HG02884 (cell line): ENCODE measurements around the gene TRIP6.
"Not testable (repeated sequence)": the region's sequence is repeated elsewhere in the genome, so short reads cannot be mapped to it uniquely, and the experiment has no call there.

Experiments used
- ATAC-seq: cut with Tn5 transposase; IDR thresholded peaks from one replicate; pipeline ENCODE4 v1.9.1; 2021; ENCODE audit warnings: mild to moderate bottlenecking, moderate library complexity; ENCODE audit not compliant: unreplicated experiment

The TRIP6 gene

GRCh38 chr7:100837099-100837836, 29.9 kb upstream of the TRIP6 start:
- peak; percentile 50 for ATAC-seq

GRCh38 chr7:100839361-100839760, 27.8 kb upstream of the TRIP6 start:
- ATAC-seq, result no peak

DNA sequence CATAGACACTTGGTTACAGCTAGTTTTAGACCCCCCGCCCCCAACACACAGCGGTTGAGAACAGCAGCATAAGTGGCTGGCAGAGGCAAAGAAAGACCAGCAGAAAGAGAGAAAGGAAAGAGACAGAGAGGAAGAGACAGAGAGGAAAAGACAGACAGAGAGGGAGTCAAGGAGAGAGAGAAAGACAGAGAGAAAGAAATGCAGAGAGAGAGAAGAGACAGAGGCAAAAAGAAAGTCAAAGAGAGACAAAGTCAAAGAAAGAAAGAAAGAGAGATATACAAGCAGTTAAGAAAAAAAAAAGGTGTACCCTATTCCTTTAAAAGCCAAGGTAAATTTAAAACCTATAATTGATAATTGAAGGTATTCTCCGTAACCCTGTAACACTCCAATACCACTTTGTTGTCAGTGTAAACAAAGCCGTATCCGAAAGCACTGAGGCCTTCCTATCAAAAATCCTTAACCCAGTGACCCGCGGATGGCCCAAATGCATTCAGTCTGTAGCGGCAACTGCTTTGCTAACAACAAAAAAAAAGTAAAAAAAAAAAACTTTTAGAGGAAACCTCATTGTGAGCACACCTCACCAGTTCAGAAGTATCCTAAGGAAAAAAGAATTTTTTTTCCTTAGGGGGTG, 26.6 kb upstream of the TRIP6 start:
- ATAC-seq, result no peak

- no peak for ATAC-seq
Observed at GRCh38 chr7:100847360-100847759, 19.8 kb upstream of the TRIP6 start.

DNA sequence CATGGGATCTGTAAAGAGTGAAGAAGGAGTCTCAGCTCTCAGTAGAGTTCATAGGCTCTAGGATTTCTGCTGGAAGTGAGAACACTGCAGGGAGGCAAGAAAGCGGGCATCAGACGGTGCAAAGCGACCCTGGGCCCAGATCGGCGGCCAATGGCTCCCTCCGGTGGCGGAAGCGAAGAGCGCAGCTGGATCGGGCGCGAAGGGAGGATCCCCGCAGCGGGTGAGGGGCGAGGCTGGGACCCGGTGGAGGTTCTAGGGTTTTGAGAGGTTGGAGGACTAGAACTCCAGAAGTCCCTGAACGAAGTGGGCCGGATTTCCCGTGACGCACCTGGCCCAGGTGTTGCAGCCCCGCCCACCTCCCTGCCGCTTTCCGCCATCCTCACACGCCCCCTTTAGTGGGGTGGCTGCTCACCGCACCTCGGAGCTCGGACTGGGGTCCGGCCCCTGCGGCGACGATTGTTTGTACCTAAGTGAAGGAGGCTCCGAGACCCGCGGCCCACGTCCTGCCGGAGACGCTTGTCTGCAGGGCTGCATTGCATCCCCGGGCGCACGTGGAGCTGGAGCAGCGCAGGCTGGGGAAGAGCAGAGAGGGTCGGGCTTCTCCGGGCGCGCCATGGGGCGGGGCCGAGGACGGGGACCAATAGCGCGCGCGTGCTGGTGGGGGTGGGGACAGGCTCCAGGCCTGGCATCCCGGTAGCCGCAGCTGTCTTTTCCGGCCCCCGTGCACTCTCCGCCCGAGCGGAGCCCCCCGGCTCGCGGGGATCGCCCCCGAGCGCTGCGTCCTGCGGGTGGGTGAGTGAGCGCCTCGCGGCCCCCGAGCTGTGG, 14.9 kb upstream of the TRIP6 start, which contains the start of gene SLC12A9:
Gene SLC12A9, plus strand, starts transcription at position 666 of the 825 bp plus-strand sequence. CDS start 1,485 bp downstream, outside the sequence.
- peak; percentile 93 for ATAC-seq

- ATAC-seq, result no peak
Observed at GRCh38 chr7:100854146-100854895, 12.9 kb upstream of the TRIP6 start.

DNA sequence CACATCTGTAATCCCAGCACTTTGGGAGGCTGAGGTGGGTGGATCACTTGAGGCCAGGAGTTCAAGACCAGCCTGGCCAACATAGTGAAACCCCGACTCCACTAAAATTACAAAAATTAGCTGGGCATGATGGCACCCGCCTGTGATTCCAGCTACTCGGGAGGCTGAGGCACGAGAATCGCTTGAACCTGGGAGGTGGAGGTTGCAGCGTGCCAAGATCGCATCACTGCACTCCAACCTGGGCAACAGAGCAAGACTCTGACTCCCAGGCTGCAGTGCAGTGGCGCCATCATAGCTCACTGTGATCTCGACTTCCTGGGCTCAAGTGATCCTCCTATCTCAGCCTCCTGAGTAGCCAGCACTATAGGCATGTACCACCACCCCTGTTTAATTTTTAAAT, 12.3 kb upstream of the TRIP6 start:
- not testable (repeated sequence) for ATAC-seq

DNA sequence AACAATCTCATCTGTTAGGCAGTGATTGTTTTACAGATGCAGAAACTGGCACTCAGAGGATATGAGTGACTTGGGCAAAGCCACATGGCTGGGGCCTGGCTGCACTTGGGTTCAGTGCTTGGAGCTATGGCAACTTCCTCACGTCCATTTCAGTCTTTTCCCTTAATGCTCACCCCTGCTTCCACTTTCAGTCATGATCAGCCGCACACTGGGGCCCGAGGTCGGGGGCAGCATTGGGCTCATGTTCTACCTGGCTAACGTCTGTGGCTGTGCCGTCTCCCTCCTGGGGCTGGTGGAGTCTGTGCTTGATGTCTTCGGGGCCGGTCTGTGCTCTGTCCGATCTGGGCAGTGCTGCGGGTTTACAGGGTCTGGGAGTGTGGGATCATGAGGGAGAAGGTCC, 11.7 kb upstream of the TRIP6 start:
- no peak for ATAC-seq

GRCh38 chr7:100856871-100857282, 10.3 kb upstream of the TRIP6 start:
- no peak for ATAC-seq

DNA sequence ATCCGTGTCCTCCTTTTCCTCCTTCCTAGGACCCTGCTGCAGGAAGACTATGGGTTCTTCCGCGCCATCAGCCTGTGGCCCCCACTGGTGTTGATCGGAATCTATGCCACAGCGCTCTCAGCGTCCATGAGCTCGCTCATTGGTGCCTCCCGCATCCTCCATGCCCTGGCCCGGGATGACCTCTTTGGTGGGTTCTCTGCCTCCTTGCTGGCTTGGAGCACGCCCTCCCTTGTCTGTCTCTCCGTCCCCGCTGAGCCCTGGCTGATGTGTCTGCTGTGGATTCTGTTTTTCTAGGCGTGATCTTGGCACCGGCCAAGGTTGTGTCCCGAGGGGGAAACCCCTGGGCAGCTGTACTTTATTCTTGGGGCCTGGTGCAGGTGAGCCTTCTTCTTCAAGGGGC, 7.3 kb upstream of the TRIP6 start:
- ATAC-seq, result no peak

DNA sequence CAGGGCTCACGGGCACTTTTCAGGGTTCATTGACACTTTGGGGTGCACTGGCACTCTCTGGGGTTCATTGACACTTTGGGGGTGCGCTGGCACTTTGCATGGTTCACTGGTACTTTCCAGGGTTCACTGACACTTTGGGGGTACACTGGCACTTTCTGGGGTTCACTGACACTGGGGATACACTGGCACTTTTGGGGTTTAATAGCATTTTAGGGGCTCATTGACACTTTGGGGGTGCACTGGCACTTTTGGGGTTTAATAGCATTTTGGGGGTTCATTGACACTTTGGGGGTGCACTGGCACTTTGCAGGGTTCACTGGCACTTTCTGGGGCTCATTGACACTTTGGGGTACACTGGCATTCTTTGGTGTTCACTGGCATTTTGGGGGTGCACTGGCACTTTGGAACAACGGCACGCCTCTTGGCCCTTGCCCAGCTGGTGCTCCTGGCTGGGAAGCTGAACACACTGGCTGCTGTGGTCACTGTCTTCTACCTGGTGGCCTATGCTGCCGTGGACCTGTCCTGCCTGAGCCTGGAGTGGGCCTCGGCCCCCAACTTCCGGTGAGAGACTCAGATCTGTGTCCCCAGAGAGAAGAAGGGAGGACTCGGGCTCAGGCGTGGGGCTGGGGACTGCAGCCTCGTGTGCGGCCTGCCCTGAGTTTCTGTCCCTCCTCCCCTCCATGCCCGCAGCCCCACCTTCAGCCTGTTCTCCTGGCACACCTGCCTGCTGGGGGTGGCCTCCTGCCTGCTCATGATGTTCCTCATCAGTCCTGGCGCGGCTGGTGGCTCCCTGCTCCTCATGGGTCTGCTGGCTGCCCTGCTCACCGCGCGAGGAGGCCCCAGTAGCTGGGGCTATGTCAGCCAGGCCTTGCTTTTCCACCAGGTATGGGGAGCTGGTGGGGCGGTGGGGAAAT, 6.2 kb upstream of the TRIP6 start:
- ATAC-seq, result no peak

DNA sequence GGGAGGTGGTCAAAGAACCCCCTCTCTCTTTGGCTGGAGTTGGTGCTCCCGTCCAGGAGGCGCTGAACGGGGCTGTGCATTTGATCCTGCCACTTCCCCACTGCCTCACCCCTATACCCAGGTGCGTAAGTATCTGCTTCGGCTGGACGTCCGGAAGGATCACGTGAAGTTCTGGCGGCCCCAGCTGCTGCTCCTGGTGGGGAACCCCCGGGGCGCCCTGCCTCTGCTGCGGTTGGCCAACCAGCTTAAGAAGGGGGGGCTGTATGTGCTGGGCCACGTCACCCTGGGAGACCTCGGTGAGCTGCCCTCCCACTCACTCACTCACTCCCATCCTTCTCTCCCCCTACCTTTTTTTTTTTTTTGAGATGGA, 5.6 kb upstream of the TRIP6 start:
- no peak for ATAC-seq

- ATAC-seq, result no peak
Observed at GRCh38 chr7:100863406-100863950, 3.7 kb upstream of the TRIP6 start.

DNA sequence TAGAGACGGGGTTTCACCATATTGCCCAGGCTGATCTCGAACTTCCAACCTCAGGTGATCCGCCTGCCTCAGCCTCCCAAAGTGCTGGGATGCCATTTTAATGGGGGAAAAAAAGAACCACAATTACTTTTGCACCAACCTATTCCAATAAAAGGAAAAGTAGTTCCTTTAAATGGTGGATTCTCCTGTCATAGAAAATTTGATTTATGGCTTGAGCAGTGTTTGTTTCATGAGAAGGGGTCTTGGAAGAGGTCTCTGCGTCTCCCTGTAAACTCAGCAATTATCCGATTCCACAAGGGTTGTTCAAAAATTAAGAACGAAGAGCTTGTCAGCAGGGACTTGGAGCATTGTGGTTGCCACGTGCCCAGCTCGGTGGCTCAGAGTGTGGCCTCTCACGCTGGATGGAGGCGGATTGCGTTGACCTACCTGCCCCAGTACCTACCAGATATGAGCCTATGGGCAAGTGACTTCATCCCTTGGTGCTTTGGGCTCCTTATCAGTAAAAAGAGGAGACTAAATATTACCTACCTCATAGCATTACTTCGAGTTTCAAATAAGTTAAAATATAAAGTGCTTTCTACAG, 2.8 kb upstream of the TRIP6 start:
- no peak for ATAC-seq

DNA sequence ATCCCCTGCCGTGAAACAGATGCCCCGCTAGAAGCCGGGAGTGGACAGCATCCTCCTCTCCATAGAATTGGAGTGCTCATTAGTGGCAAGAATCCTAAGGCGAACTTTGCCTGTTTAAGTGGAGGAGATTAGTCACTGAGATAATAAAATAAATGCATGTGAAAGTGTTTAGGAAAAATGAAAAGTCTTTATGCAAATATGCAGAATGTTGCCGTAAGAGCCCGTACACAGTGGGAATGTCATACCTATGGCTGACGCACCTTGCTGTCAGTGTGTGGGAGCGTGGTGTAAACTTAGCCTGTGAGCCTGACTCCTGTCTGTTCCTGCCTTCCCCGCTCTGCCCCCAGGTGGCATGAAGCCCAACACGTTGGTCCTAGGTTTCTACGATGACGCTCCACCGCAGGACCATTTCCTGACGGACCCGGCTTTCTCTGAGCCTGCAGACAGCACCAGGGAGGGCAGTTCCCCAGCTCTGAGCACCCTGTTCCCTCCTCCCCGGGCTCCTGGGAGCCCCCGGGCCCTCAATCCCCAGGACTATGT, 1.7 kb upstream of the TRIP6 start:
- no peak for ATAC-seq

GRCh38 chr7:100865938-100866728, 1.1 kb upstream of the TRIP6 start:
- ATAC-seq, result no peak

GRCh38 chr7:100866729-100867039, 503 bp upstream of the TRIP6 start:
- no peak for ATAC-seq

- ATAC-seq, result no peak
Observed at GRCh38 chr7:100867776-100868485, 744 bp downstream of the TRIP6 start.
